HG03520 (cell line): ENCODE measurements around the gene ZNF429.
"Not testable (repeated sequence)": the region's sequence is repeated elsewhere in the genome, so short reads cannot be mapped to it uniquely, and the experiment has no call there.

Experiments
- ATAC-seq: cut with Tn5 transposase; IDR thresholded peaks from one replicate; pipeline ENCODE4 v1.9.1; 2021; ENCODE audit warnings: mild to moderate bottlenecking, moderate library complexity; ENCODE audit not compliant: unreplicated experiment

The ZNF429 gene

DNA sequence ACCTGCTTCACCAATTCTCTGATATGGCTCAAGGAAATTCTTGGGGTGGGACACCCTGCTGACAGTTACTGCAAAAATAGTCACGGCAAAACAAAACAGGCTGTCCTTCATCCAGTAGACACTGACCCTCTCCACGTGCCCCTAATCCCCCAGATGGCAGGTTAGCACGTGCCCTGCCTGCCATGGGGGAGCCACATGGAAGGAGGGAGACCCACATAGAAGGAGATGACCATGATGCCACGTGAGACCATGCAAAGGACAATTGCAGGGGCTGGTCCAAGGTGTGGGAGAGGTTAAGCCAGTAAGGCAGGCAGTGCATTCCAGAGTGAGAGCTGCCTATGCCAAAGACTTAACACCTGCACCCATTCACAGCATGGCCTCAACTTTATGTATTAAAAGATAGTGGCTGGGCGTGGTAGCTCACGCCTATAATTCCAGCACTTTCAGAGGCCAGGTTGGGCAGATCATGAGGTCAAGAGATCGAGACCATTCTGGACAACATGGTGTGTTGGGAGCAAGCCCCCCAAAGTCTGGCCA, 82.7 kb downstream of the ZNF429 start:
- ATAC-seq, result no peak

DNA sequence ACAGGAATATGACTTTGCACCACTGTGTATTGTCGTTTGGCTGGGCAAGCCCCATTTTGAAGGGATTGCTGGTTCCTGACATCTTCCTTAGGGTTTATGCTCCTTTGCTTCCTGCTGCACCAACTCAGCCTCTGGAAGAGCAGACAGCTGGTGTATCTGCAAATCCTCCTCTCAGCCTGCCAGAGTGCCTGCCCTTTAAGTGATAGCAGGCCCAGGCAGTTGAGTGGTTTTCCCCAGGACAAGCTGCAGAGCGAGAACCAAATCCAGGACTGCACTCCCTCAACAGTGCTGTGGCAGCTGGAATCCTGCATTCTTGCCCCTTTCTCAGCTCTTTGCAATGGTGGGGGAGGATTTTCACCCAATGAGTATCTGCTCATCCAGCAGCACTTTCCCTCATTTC, 85.5 kb downstream of the ZNF429 start:
- ATAC-seq, result no peak

DNA sequence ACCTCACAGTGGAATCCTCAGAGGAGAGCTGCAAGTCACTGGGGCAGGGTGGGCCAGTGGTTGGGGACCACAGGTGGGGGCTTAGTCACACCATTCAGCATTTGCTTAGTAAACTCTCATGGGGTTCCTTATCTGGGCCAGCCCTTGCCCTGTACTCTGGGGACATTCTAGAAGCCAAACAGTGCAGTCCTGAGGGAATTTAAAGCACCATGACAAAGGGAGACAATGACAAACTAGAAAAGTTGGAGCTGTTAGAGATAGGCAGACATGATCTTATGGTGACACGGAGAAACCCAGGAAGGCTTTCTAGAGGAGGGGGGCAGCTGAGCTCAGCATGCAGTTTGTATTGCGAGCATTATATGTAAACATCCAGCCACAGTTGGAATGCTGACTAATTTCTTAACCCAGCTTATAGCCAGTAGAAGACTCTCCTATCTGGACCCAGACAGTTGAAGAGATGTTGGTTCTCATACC, 87.6 kb downstream of the ZNF429 start:
- ATAC-seq, result no peak

DNA sequence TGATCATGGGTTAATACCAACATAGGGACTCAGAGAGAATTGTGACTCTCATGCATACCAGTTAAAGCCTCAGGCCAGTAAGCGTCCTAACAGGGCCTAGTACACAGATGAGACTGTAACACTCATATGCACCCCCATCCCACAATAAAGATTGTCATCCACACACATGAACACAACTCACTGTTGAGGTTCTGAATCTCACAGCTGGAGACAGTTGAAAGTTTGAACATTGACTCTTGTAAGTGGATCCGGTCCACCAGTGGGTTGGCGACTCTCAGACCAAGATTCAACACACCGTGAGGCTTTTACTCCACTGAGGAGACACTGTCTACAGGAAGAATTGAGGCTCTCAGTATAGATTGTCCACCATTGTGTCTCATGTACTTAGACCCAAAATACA, 88.1 kb downstream of the ZNF429 start:
- no peak for ATAC-seq

DNA sequence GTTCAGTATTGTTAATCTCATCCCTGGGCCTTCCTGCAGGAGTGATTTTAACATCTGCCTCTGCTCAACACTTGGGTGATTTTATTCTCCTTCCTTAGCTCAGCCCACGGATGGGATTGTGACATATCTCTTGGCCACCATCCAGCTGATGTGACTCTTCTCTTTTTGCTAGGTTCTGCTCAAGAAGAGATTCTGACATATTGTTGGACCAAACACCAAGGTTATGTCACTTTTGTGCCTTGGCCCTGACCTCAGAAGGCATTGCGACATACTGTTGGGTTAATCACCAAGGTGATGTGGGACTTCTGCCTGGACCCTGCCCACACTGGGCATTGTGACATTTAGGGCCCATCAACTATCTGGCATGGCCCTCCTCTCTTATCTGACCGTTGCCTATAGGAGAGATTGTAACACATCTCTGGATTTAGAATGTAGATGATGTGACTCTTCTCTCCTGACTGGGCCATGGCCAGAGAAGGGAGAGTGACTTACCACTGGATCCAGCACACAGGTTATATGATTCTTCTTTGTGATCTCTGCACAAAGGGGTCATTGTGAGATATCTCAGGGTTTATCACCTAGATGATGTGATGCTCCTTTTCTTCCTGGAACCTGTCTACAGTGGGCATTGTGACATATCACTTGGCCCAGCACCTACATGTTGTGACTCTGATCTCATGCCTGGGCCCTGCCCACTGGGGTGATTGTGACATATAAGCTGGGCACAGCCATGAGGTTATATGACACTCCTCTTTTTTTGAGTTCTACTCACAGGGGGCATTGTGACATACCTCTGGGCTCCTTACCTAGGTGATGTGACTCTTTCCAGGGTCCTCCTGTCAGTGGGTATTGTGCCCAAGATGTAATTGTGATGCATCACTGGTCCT, 88.8 kb downstream of the ZNF429 start:
- no peak for ATAC-seq

DNA sequence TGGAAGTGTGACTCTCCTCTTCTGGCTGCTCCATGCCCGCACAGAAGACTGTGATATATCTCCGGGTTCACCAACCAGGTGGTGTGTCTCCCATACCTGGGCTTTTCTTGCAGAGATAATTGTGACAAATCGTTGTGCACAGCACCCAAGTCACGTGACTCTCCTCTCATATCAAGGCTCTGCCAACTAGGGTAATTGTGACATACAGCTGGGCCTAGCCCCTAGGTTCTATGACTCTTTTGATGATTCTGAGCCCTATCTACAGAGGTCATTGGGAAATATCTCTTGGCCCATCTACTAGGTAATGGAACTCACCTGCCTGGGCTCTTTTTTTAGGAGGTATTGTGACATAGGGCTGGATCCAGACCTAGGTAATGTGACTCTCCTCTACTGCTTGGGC, 89.8 kb downstream of the ZNF429 start:
- no peak for ATAC-seq

DNA sequence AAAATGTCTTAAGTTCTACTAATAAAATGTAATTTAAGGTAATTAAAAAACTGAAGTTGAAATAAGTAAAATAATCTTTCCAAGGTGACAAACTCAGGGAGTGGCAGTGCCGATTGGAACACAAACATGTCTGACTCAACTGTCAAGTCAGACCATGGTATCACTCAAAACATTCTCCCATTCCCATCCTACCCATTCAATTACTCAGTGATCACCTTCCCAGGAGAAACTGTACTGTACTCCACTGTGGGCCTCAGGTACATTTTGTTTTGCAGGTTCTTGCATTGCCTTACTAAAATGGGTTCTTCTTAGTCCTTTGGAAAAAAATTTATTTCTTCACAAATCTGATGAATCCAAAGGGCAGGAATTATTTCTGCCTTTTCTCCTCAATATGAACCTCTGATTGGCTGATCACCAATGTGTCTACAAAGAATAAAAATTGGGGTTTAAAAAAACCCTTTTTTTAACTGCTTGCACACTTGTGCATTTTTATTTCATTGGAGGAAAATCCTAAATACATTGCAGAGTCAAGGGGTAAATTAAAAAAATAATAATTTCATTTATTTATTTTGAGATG, 96.8 kb downstream of the ZNF429 start:
- no peak for ATAC-seq

DNA sequence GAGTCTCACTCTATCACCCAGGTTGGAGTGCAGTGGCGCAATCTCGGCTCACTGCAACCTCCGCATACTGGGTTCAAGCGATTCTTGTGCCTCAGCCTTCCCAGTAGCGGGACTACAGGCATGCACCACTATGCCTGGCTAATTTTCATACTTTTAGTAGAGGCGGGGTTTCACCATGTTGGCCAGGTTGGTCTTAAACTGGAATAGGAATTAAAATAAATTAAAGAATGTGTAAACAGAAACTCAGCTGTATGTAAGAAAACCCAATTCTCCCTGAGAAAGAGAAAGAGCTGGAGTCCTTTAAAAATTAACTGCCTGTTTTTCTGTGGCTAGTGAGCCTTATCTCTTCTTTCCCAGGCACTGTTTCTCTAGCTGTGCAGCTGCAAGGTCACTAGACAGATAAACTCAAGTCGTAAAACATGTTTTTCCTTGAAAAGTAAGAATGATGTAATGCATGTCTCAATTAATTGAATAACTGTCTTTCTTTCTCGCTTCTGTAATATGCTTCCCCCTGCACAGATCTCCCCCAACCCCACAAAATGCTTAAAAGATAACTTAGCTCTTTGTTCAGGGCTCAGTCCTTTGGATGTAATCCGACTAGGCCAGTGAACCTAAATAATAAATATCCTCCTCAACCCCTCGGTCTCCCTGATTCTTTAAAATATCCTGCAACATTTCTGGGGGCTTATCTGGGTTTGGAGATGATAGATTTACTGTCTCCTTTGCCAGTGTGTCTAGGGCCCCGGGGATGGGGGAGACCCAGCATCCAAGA, 97.4 kb downstream of the ZNF429 start:
- ATAC-seq, result not testable (repeated sequence)

DNA sequence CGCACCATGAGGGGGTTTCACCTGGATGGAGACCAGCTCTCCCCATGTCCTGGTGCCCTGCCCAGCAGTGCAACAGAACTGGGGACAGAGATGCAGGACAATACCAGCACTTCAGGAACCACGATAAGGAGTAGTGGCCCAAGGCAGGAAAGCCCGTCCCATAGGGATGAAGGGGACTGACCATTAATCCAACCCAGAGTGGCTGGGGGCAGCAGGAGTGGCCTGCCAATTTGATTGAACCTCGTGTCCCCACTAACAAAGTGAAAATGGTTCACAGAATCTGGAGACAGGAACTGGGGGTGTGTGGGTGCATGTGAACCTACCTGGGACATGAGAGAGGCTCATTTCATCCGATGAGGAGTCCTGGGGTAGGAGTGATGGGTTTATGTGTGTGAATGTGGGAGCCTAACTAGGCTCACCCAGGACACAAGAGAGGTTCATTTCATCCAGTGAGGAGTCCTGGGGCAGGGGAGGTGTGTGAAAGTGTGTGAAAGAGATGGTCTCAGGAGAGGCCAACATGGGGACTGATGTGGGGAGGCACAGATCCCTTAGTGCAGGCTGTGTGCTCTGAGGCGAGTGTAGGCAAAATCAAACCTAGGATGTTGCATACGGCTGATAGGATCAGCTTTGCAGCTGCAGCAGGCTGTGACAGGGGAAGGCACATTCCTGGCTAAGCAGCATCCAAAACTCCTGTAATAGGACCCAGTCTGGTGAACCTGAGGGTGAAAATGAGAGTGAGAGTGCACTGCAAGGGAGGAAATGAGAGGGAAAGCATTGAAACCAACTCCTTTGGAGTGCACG, 98.2 kb downstream of the ZNF429 start:
- no peak for ATAC-seq

DNA sequence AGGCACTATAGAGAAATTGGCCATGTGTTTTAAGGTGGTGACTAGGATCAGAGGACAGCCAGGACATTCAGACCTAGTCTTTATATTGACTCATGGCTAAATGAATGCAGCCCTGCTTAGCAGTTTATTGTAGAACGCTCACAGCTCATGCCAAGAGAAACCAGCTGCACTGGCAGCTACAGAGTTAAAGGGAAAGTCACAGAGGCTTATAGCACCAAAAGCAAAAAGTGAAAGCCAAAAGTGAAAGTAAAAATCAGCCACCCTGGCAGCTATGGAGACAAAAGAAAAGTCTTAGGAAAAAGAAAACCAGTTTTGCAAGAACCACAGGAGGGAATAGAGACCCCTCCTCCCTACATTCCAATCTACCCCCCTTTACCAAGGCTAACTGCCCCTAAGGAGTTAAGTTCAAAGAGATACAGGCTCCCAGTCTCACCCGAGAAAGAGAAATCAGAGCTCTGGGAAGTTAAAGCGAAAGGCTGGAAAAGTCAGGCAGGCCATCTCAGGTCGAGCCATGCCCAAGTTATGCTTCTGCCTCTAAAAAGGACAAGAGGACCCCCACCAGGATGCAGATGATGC, 99.0 kb downstream of the ZNF429 start:
- no peak for ATAC-seq
